Endothelial cell of umbilical vein (primary cell): Measurements from ENCODE around the gene KLHL17. TPM values are rescaled to one million over a fixed set of nuclear protein-coding genes. Genes with fewer than 3 reads are reported as not detected.

Experiments
- BruUV-seq: library from RNA; stranded (reverse); fragments of 400-500 nt; replicated peaks from 2 replicates; lab custom pipeline; 2021; lab: Mats Ljungman, UMichigan
- CTCF ChIA-PET: fragments of 300-600, 350-600 bp; sonication (Branson Sonifier 250); formaldehyde crosslinking; loops from one replicate; lab custom pipeline; 2021; ENCODE audit warnings: antibody characterized with exemption, inconsistent platforms; lab: Charles Lee
- POLR2A ChIA-PET: fragments of 300-600, 350-600 bp; sonication (Branson Sonifier 250); formaldehyde crosslinking; loops from one replicate; lab custom pipeline; 2021; ENCODE audit warnings: antibody characterized with exemption, inconsistent platforms; lab: Charles Lee
- DNase-seq: peaks from one replicate; pipeline ENCODE4 v3.0.0-alpha.2; 2011; ENCODE audit warnings: low read depth, low spot score
- FAIRE-seq: peaks from 2 replicates; lab custom pipeline; 2011; peaks lifted over from hg19 to GRCh38; lab: Jason Lieb, UNC
- H2AFZ ChIP-seq: 2 replicates; pipeline ENCODE4 v1.6.0; 2012; ENCODE audit warnings: low read depth, low read length, control low read depth, inconsistent platforms
- H3K27ac ChIP-seq: 2 replicates; pipeline ENCODE4 v1.5.1; 2011; ENCODE audit warnings: low read depth, mild to moderate bottlenecking, control low read depth, low read length, moderate library complexity; ENCODE audit not compliant: insufficient read depth
- H3K27me3 ChIP-seq, 2 experiments: 2 replicates each; pipeline versions ENCODE4 v1.6.0 to v1.6.1; 2011; ENCODE audit warnings: low read length in 2 of 2, mixed read lengths in 1 of 2; ENCODE audit not compliant: control insufficient read depth in 2 of 2, insufficient read depth in 2 of 2
- H3K36me3 ChIP-seq, 2 experiments: 2 replicates in 1 of 2; 3 replicates in 1 of 2; pipeline ENCODE4 v1.5.1; 2011; ENCODE audit warnings: low read length in 2 of 2, mild to moderate bottlenecking in 1 of 2, moderate library complexity in 1 of 2; ENCODE audit not compliant: control insufficient read depth in 2 of 2, insufficient read depth in 2 of 2; ENCODE audit errors: extremely low read depth in 1 of 2
- H3K4me1 ChIP-seq: 3 replicates; pipeline ENCODE4 v1.5.1; 2011; ENCODE audit warnings: mild to moderate bottlenecking, low read length; ENCODE audit not compliant: control insufficient read depth, insufficient read depth; ENCODE audit errors: extremely low read depth
- H3K4me2 ChIP-seq: 2 replicates; pipeline ENCODE4 v1.6.1; 2011; ENCODE audit warnings: low read length, control low read depth, mixed read lengths; ENCODE audit not compliant: insufficient read depth
- H3K4me3 ChIP-seq, 3 experiments: fragments of 200-600 bp in 1 of 3; sonication (generic), shearing (Covaris generic) in 1 of 3; replicated peaks in 1 of 3; 2 replicates each; pipeline ENCODE4 v1.5.1; 2011 to 2016; ENCODE audit warnings: control low read depth in 3 of 3, low read length in 3 of 3, mild to moderate bottlenecking in 2 of 3, inconsistent platforms in 1 of 3, low read depth in 1 of 3, moderate library complexity in 1 of 3; ENCODE audit not compliant: insufficient read depth in 1 of 3
- H3K79me2 ChIP-seq: 2 replicates; pipeline ENCODE4 v1.6.0; 2012; ENCODE audit warnings: low read length, inconsistent platforms; ENCODE audit not compliant: control insufficient read depth, insufficient read depth
- H3K9ac ChIP-seq: replicated peaks from 2 replicates; pipeline ENCODE3; 2011; ENCODE audit warnings: low read length, control low read depth; ENCODE audit not compliant: insufficient read depth; ENCODE audit errors: extremely low read depth
- H3K9me1 ChIP-seq: replicated peaks from 3 replicates; pipeline ENCODE4 v1.6.0; 2011; ENCODE audit warnings: mild to moderate bottlenecking, low read length; ENCODE audit not compliant: control insufficient read depth, insufficient read depth; ENCODE audit errors: extremely low read depth
- H3K9me3 ChIP-seq: replicated peaks from 2 replicates; pipeline ENCODE4 v1.5.1; 2012; ENCODE audit warnings: low read length, inconsistent platforms; ENCODE audit not compliant: control insufficient read depth, insufficient read depth
- H4K20me1 ChIP-seq: replicated peaks from 2 replicates; pipeline ENCODE3; 2011; ENCODE audit warnings: mild to moderate bottlenecking, low read length; ENCODE audit not compliant: control insufficient read depth, insufficient read depth; ENCODE audit errors: extremely low read depth
- CTCF ChIP-seq, 2 donors: IDR thresholded peaks; 1 replicate in 1 of 2; 2 replicates in 1 of 2; pipeline ENCODE4 v1.5.1; 2011; ENCODE audit warnings: low read length in 2 of 2, mild to moderate bottlenecking in 2 of 2, moderate library complexity in 2 of 2, control low read depth in 1 of 2, inconsistent platforms in 1 of 2, low read depth in 1 of 2; ENCODE audit not compliant: insufficient read depth in 1 of 2; ENCODE audit errors: extremely low read depth in 1 of 2
- EZH2 ChIP-seq: IDR thresholded peaks from 2 replicates; pipeline ENCODE4 v1.6.1; 2012; ENCODE audit warnings: borderline replicate concordance, low read depth, mild to moderate bottlenecking, moderate library complexity, low read length, inconsistent platforms; ENCODE audit not compliant: severe bottlenecking
- FOS ChIP-seq: IDR thresholded peaks from 2 replicates; pipeline ENCODE4 v1.6.1; 2011; ENCODE audit warnings: mild to moderate bottlenecking, low read length, moderate library complexity, borderline replicate concordance; ENCODE audit not compliant: insufficient read depth
- GATA2 ChIP-seq: IDR thresholded peaks from 2 replicates; pipeline ENCODE4 v1.7.0; 2011; ENCODE audit warnings: low read depth, mild to moderate bottlenecking, moderate library complexity, mixed read lengths, low read length; ENCODE audit not compliant: insufficient read length, insufficient read depth
- JUN ChIP-seq: IDR thresholded peaks from 2 replicates; pipeline ENCODE4 v1.6.1; 2011; ENCODE audit warnings: borderline replicate concordance, low read depth; ENCODE audit not compliant: insufficient read length, insufficient read depth
- MAX ChIP-seq: IDR thresholded peaks from 2 replicates; pipeline ENCODE4 v1.6.1; 2011; ENCODE audit not compliant: insufficient read depth, insufficient read length
- MYC ChIP-seq: IDR thresholded peaks from one replicate; pipeline ENCODE4 v1.6.1; 2011; ENCODE audit warnings: mild to moderate bottlenecking, low read depth, low read length
- POLR2A ChIP-seq: IDR thresholded peaks from 2 replicates; pipeline ENCODE4 v1.6.1; 2012; ENCODE audit warnings: low read depth, mild to moderate bottlenecking, control low read depth, low read length
- POLR2AphosphoS5 ChIP-seq: IDR thresholded peaks from 2 replicates; pipeline ENCODE4 v1.6.1; 2012; ENCODE audit warnings: low read depth, mild to moderate bottlenecking, control low read depth, low read length, moderate library complexity; ENCODE audit not compliant: insufficient read depth
- dilution Hi-C: fragments of 300-500 bp; cut with MboI; formaldehyde crosslinking; loops from one replicate; pipeline ENCODE4 v1.15.0; 2019; ENCODE audit warnings: low sequenced_read_pairs; ENCODE audit not compliant: extremely low pct_ligation_motif_present
- intact Hi-C: fragments of 100-400 bp; cut with micrococcal nuclease; formaldehyde crosslinking; loops from one replicate; pipeline ENCODE4 v1.10.0; 2022
- polyA plus RNA-seq, 4 experiments: library from polyadenylated mRNA; depleted of rRNA in 3 of 4; stranded (reverse) in 3 of 4; unstranded in 1 of 4; fragments of >200 nt; gene quantifications; 2 replicates each; pipeline versions ENCODE4 v1.2.1 to v1.2.3, GENCODE V29; 2011 to 2012; ENCODE audit warnings: missing spikeins in 1 of 4
- total RNA-seq: library from RNA; stranded (reverse); gene quantifications from 2 replicates; pipeline ENCODE4 v1.2.3, GENCODE V29; 2021

The KLHL17 gene
- total and polyA plus RNA-seq, 2 donors (not counting 3 experiments of a cell fraction or from before 2014, with no cell fraction given), result 27.0 to 30.1 TPM

GRCh38 chr1:920010-920409, 40.4 kb upstream of the KLHL17 start:
- Histone ChIP-seq H3K4me2 (no peak overlapping the region), H3K9me1 (no peaks in the 10 kb centered on the region), H3K27me3 (peaks cover 12 to 13% of the 10 kb centered on the region in 2 experiments), H3K79me2 (no peaks in the 10 kb centered on the region), H3K4me3 (no peak overlapping the region), H3K9me3 (no peaks in the 10 kb centered on the region), H4K20me1 (no peaks in the 10 kb centered on the region), H3K27ac (no peak overlapping the region), H3K9ac (no peak overlapping the region), H3K4me1 (no peaks in the 10 kb centered on the region), H3K36me3 (no peaks in the 10 kb centered on the region), H2AFZ (no peak overlapping the region)
- dilution Hi-C loops, result no loop called here
- DNase-seq, result no peak
- CTCF ChIA-PET, result interaction anchor here (1.0 kb wide), 3 partner anchors 16 to 82 kb away, joined by 3 to 4 read pairs (median 3); no protein-coding TSS in a partner anchor
- POLR2A ChIA-PET, result no interaction called here
- BruUV-seq, result no TSS peak
- TF ChIP-seq JUN, result no peak
- no peak for TF ChIP-seq EZH2
- no peak for TF ChIP-seq MAX
- no peak for TF ChIP-seq POLR2AphosphoS5
- TF ChIP-seq MYC, result no peak
- no peak for TF ChIP-seq POLR2A
- TF ChIP-seq GATA2, result no peak
- no peak for TF ChIP-seq CTCF (IDR thresholded peaks at IDR 0.05; ENCODE audit: extremely low read depth in 1 of 2, insufficient read depth in 1 of 2, low read depth in 1 of 2, low read length in 2 of 2)
- TF ChIP-seq FOS, result no peak
- intact Hi-C loops, result loop anchor here (5.0 kb wide), 1 partner anchor 37 kb away; the partner anchor contains the start of gene NOC2L
- no peak for FAIRE-seq
